SH-SY5Y (cell line): Measurements from ENCODE around the gene CBR1.

Experiments used
- GATA2 ChIP-seq: IDR thresholded peaks from 2 replicates; pipeline ENCODE4 v1.6.1; 2011; ENCODE audit warnings: mild to moderate bottlenecking, low read depth, low read length
- GATA3 ChIP-seq: IDR thresholded peaks from 2 replicates; pipeline ENCODE4 v1.6.1; 2011; ENCODE audit warnings: low read depth, mild to moderate bottlenecking, low read length, moderate library complexity

DNA sequence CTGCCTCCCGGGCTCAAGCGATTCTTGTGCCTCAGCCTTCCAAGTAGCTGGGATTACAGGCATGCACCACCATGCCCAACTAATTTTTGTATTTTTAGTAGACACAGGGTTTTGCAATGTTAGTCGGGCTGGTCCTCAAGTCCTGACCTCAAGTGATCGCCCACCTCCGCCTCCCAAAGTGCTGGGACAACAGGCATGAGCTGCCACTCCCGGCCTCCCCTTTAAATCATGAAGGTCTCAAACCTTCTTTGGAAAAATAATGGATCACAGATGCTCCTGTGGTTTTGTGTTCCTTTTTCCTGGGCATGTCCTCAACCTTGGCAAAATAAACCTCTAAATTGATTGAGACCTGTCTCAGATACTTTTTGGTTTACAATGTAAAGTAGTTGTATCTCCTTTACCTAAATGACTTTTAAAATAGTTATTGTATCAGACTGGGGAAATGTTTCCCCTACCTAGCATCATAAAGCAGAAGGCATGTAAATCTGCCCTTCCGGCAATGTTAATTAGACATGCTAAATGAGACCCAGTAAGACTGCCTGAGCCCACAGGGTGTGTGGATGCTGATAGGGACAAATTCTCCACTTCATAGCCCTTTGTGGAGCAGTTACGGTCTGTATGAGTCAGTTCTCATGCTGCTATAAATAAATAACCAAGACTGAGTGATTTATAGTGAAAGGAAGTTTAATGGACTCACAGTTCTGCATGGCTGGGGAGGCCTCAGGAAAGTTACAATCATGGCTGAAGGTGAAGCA, 27.8 kb downstream of the CBR1 start:
- TF ChIP-seq GATA3: no peak
- TF ChIP-seq GATA2: no peak
